ENCODE results near the gene NMUR1. TPM values are rescaled to one million over a fixed set of nuclear protein-coding genes. Genes with fewer than 3 reads are reported as not detected.

Gene NMUR1
- polyA plus RNA-seq, 1 of the 3 experiments (the other 2 are of a cell fraction): not detected

- TF ChIP-seq REST (IDR thresholded peaks at IDR 0.05; ENCODE audit: low read depth, low read length) (no peak), RFX5 (IDR thresholded peaks at IDR 0.05; ENCODE audit: low read length) (no peak), NFIC (IDR thresholded peaks at IDR 0.05; ENCODE audit: borderline replicate concordance) (no peak), ZBTB33 (IDR thresholded peaks at IDR 0.05; ENCODE audit: borderline replicate concordance, low read depth) (no peak)
Observed at GRCh38 chr2:231488331-231488730, 41.9 kb downstream of the NMUR1 start (continued).

- Histone ChIP-seq H3K27ac (ENCODE audit: low read depth in 2 of 2, low read length in 1 of 2) (no peak overlapping the region), H3K9me3 (no peaks in the 10 kb centered on the region), H3K27me3 (ENCODE audit: insufficient read depth) (no peaks in the 10 kb centered on the region), H2AFZ (ENCODE audit: low read depth) (no peak overlapping the region), H3K4me2 (no peak overlapping the region), H3K4me1 (ENCODE audit: control insufficient read depth in 1 of 2, insufficient read depth in 2 of 2, low read depth in 1 of 2, low read length in 1 of 2) (no peaks in the 10 kb centered on the region; a peak in 1 of 4 replicates), H3K36me3 (replicated peaks in 1 of 2; ENCODE audit: control insufficient read depth in 1 of 2, insufficient read depth in 2 of 2, low read length in 1 of 2) (no peaks in the 10 kb centered on the region), H3K9me2 (no peaks in the 10 kb centered on the region), H3K9ac (no peak overlapping the region), H4K20me1 (ENCODE audit: insufficient read depth) (no peaks in the 10 kb centered on the region), H3K79me2 (ENCODE audit: insufficient read depth) (no peaks in the 10 kb centered on the region), H3K4me3 (ENCODE audit: low read depth in 2 of 2, low read length in 1 of 2) (no peak overlapping the region), H3F3A (replicated peaks; ENCODE audit: insufficient read depth) (no peaks in the 10 kb centered on the region)
- WGBS (ENCODE audit: low lambda C conversion rate): 84% methylated on average over 6 of the region's 6 CpGs
- ChIA-PET POLR2A (no interaction called here), CTCF (no interaction called here)
- no peak for DNase-seq
- TF ChIP-seq MXI1 (IDR thresholded peaks at IDR 0.05; ENCODE audit: low read depth, low read length): no peak
- no peak for TF ChIP-seq POLR2AphosphoS5 (IDR thresholded peaks at IDR 0.05; ENCODE audit: low read depth, low read length)
- no peak for TF ChIP-seq EZH2phosphoT487 (IDR thresholded peaks at IDR 0.05; ENCODE audit: borderline replicate concordance, low read depth)
- no peak for TF ChIP-seq TAF1 (IDR thresholded peaks at IDR 0.05; ENCODE audit: borderline replicate concordance, low read depth, low read length)
- no peak for TF ChIP-seq NFIC (IDR thresholded peaks at IDR 0.05; ENCODE audit: borderline replicate concordance)
- TF ChIP-seq FOXM1 (IDR thresholded peaks at IDR 0.05; ENCODE audit: low read depth): no peak
Observed at GRCh38 chr2:231486851-231487596, 43.2 kb downstream of the NMUR1 start.

All from SK-N-SH (cell line).